ENCODE results near the gene C5orf58.

DNA sequence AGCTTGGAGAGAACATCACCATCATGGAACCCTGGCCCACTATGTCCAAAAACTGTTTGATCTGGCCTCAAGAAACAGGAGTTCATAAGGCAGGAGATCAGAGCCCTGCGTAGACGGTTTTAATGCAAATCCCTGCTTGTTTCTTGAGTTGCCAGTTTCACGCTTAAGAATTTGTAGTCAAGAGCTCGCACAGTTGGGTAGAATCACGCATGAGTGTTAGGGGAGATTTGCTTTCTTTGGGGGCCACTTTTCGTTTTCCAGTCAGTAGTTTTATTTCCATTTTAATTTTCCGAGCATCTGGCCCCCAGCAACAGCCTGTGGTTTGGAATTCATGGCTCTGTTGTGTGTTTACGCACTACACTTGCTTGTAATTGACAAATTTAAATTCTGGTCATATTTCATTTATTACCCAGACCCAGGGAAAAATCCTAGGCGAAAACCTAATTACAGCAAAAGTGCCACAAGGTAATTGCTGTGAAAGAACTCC, 6.6 kb upstream of the C5orf58 start:
- TF ChIP-seq, protein P1, sequence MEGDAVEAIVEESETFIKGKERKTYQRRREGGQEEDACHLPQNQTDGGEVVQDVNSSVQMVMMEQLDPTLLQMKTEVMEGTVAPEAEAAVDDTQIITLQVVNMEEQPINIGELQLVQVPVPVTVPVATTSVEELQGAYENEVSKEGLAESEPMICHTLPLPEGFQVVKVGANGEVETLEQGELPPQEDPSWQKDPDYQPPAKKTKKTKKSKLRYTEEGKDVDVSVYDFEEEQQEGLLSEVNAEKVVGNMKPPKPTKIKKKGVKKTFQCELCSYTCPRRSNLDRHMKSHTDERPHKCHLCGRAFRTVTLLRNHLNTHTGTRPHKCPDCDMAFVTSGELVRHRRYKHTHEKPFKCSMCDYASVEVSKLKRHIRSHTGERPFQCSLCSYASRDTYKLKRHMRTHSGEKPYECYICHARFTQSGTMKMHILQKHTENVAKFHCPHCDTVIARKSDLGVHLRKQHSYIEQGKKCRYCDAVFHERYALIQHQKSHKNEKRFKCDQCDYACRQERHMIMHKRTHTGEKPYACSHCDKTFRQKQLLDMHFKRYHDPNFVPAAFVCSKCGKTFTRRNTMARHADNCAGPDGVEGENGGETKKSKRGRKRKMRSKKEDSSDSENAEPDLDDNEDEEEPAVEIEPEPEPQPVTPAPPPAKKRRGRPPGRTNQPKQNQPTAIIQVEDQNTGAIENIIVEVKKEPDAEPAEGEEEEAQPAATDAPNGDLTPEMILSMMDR (IDR thresholded peaks at IDR 0.05) = no peak
- TF ChIP-seq POLR2A (IDR thresholded peaks at IDR 0.05) = no peak
